Ishikawa (cell line): ENCODE measurements around the gene MAP2K1.

Experiments used
- EP300 ChIP-seq: IDR thresholded peaks from 2 replicates; pipeline ENCODE4 v1.6.1; 2012; ENCODE audit warnings: borderline replicate concordance
- MAX ChIP-seq: IDR thresholded peaks from 2 replicates; pipeline ENCODE4 v1.6.1; 2012
- RAD21 ChIP-seq: IDR thresholded peaks from 2 replicates; pipeline ENCODE4 v1.6.1; 2012; ENCODE audit warnings: low read depth
- REST ChIP-seq: IDR thresholded peaks from 2 replicates; pipeline ENCODE4 v1.6.1; 2012; ENCODE audit warnings: low read depth, mild to moderate bottlenecking
- TCF12 ChIP-seq: IDR thresholded peaks from 2 replicates; pipeline ENCODE4 v1.6.1; 2012; ENCODE audit warnings: low read depth
- YY1 ChIP-seq: IDR thresholded peaks from 2 replicates; pipeline ENCODE4 v1.6.1; 2012; ENCODE audit warnings: low read depth

- TF ChIP-seq REST (no peak), YY1 (no peak), MAX (no peak), TCF12 (no peak), EP300 (no peak), RAD21 (no peak)
These were observed 90.3 kb downstream of the MAP2K1 start for GRCh38 chr15:66477011-66477410.
